SW480 (cell line): ENCODE data around the gene RBP3.
A peak's percentile ranks its signal among the peaks of the same experiment; 100 is the strongest.

Source experiments
- DNase-seq: peaks from one replicate; pipeline ENCODE4 v3.0.0-alpha.2; 2016; ENCODE audit warnings: low spot score

RBP3 gene

DNA sequence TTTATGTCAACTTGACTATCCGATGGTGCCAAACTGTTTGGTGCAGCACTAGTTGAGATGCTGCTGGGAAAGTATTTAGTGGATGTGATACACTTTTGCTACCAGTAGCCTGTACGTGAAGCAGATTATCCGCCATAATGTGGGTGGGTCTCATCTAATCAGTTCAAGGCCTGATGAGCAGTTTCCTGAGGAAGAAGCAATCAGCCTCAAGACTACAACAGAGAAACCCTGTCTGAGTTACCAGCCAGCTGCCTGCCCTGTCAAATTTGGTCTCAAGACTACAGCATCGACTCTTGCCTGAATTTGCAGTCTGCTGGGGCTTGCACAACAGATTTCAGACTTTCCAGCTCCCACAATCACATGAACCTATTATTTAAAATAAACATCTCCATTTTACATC, 10.9 kb upstream of the RBP3 start:
- no peak for DNase-seq

GRCh38 chr10:47339186-47339735, 8.9 kb upstream of the RBP3 start:
- DNase-seq, result no peak

DNA sequence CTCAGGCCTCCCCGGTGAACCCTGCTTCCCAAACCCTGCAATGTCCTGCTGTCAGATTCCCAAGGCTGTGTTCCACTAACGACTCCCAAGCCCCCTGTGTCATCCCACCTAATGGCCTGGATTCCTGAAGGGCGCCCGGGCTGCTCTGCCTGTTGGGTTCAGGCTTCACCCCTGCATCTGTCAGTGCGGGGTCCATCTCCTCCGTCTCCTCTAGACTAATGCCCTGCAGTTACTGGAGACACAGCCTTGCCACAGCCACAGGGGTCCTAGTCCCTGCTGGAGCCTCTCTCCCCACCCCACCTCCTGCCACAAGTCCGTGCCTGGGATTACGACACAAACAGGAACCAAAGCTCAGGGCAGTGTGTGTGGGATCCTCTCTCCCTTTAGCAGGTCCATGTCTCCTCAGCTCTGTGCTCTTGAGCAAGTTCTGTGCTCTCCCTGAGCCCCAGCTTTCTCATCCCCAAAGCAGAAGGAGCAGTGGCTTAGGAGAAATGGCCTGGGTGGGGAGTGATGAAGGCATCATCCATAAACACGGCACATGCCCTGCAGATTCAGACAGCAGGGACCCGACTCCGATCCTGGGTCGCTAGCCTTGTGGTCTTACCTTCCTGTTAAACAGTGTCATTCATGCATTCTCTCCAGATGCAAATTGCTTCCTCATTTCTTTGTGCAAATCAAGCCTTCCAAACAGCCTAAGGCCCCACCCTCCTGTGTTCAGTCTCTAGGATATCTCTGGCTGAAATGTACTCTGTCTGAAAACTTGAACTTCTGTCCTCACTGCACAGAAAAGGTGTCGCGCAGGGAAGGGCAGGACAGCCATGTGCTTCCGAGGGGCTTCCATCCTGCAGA, 8.2 kb upstream of the RBP3 start:
- DNase-seq, result no peak

- peak; percentile 12 for DNase-seq
Observed at GRCh38 chr10:47340608-47341170, 7.5 kb upstream of the RBP3 start.

DNA sequence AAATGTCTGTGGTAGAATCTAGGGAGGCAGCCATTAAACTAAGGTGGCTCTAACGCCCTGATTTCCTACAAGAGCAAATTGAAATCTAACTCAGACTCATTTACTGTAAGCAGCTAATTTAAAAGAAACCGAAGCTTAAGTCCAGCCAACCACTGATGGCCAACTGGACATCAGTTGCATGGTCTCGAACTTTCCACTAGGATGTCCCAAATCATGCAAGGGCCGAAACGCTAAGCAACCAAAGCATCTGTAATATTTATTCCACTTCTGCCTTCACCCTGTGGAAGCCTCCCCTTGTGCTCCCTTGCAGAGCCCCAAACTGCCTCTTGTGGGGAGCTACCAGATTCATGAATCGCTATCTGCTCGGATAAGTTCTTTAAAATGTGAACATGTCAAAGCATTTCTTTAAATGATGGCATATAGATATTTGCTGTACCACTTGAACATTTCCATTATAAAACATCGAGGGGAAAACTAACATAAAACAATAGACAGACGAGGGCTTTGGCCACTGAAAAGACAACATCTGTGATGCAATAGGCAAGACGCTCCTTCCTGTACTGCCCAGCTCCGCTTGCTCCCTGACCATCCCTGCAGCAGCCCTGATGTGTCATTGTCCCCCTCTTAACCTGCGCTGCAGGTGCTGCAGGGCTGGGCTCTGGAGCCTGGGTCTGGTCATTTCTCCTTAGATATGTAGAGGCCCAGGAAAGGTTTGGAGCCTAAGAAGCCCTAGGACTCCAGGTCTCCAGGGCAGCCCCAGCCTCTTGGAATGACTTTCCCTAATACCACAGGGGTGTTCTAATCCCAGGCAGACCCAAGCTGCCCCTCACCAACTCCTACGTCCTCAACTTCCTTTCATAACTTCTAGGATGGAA, 2.9 kb upstream of the RBP3 start:
- no peak for DNase-seq

GRCh38 chr10:47346581-47347302, 1.4 kb upstream of the RBP3 start:
- no peak for DNase-seq

- no peak for DNase-seq
Observed at GRCh38 chr10:47347303-47347675, 874 bp upstream of the RBP3 start.

- DNase-seq, result no peak
Observed at GRCh38 chr10:47348661-47349470, 703 bp downstream of the RBP3 start.

- DNase-seq, result no peak
Observed at GRCh38 chr10:47349516-47349915, 1.4 kb downstream of the RBP3 start.

GRCh38 chr10:47349941-47350371, 1.8 kb downstream of the RBP3 start:
- DNase-seq, result no peak

DNA sequence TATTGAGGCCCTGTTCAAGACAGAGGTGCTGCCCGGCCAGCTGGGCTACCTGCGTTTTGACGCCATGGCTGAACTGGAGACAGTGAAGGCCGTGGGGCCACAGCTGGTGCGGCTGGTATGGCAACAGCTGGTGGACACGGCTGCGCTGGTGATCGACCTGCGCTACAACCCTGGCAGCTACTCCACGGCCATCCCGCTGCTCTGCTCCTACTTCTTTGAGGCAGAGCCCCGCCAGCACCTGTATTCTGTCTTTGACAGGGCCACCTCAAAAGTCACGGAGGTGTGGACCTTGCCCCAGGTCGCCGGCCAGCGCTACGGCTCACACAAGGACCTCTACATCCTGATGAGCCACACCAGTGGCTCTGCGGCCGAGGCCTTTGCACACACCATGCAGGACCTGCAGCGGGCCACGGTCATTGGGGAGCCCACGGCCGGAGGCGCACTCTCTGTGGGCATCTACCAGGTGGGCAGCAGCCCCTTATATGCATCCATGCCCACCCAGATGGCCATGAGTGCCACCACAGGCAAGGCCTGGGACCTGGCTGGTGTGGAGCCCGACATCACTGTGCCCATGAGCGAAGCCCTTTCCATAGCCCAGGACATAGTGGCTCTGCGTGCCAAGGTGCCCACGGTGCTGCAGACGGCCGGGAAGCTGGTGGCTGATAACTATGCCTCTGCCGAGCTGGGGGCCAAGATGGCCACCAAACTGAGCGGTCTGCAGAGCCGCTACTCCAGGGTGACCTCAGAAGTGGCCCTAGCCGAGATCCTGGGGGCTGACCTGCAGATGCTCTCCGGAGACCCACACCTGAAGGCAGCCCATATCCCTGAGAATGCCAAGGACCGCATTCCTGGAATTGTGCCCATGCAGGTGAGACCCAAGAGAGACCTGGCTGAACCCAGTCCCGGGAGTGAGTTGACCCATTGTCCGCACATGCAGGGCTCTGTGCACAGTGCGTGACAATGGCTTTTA, 2.8 kb downstream of the RBP3 start:
- DNase-seq, result no peak

- DNase-seq, result no peak
Observed at GRCh38 chr10:47351899-47352815, 4.0 kb downstream of the RBP3 start.

- DNase-seq, result no peak
Observed at GRCh38 chr10:47353351-47353750, 5.2 kb downstream of the RBP3 start.

GRCh38 chr10:47354165-47354564, 6.0 kb downstream of the RBP3 start:
- no peak for DNase-seq

DNA sequence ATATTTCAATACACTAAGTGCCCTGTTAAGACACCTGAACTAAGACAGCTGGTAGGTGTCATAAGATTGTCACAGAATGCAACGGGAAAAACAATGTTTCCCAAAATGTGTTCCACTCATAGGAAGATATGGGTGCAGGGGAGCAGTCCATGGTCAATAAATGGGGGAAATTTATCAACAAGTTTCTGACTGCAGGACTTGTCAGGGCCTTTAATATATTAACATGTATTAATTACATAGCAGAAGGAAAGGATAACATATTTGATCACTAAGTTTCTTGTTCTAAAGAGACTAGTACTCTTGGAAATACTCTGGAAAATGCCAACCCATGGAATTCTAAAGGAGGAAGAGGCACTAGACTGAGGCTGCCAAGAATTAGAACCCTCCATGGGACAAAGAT, 6.7 kb downstream of the RBP3 start:
- DNase-seq, result no peak

- DNase-seq, result no peak
Observed at GRCh38 chr10:47356708-47357107, 8.5 kb downstream of the RBP3 start.

GRCh38 chr10:47357131-47357582, 9.0 kb downstream of the RBP3 start:
- DNase-seq, result no peak

DNA sequence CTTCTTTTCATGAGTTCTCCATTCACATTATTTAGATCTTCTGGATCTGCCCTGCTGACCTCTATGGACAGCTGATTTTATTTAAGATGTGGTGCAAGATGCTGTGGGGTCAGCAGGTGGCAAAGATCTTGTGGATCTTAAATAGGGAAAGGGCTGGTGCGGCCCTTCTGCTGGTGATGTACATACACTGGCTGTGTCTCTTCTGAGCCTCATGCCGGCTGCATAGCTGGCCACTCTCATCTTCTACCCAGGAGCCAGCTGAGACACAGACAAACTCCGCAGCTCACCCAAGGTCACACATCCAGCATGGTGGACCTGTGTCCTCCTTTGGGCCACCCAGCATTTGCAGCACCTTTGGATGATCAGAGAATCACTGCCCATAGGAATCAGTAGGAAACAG, 9.7 kb downstream of the RBP3 start:
- DNase-seq, result no peak

- no peak for DNase-seq
Observed at GRCh38 chr10:47358457-47358856, 10.3 kb downstream of the RBP3 start.
